Myometrial cell (primary cell): ENCODE data around the gene PTS. TPM values are rescaled to one million over a fixed set of nuclear protein-coding genes. Genes with fewer than 3 reads are reported as not detected.

Experiments used
- total RNA-seq: library from RNA; depleted of rRNA; stranded (reverse); fragments of >200 nt; gene quantifications from 2 replicates; pipeline ENCODE4 v1.2.3, GENCODE V29; 2015

PTS gene
- 38.3 and 44.4 TPM in 2 replicates for total RNA-seq

GRCh38 chr11:112226062-112226830 is at the start of gene PTS:
Gene PTS (plus strand): TSS chr11:112226428. CDS start chr11:112226444, 16 bp downstream.

DNA sequence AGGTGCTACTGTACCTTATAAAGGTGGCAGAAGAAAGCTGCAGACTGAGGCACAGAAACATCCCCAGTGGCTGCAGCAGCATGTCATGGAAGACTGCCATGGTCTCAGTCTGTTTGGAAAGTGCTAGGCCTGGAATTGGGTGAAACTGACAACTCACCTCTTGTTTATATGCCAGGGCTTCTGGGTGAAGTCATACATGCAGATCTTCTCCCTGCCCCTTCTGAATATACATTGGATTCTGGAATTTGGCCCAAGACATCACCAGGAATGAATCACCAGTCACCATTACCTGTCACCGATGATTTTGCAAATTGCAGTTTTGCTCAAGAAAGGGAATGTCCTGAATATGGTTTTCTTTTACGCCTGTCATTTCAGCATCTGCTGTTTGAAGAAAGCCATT is 34.3 kb downstream of the PTS start, which contains the start of gene PLET1:
Gene PLET1, minus strand, starts transcription at position 371 of the 400 bp plus-strand sequence. Its CDS starts 271 bp downstream, at position 100.

Other genes with a start within 250 kb of the PTS start
- gene DLAT, start 201.0 kb upstream of the PTS start, total RNA-seq = 40.1 and 47.3 TPM in 2 replicates
- 1.2 and 4.9 TPM in 2 replicates for gene PIH1D2, start 152.4 kb upstream of the PTS start, total RNA-seq
- gene NKAPD1, start 152.1 kb upstream of the PTS start, total RNA-seq = 8.9 and 13.3 TPM in 2 replicates
- gene TIMM8B, start 139.7 kb upstream of the PTS start, total RNA-seq = 40.2 and 48.7 TPM in 2 replicates
- 146 and 150 TPM in 2 replicates for gene SDHD, start 139.6 kb upstream of the PTS start, total RNA-seq
- 22.3 and 26.8 TPM in 2 replicates for gene IL18, start 62.3 kb upstream of the PTS start, total RNA-seq
- not detected in 2 replicates for gene TEX12, start 59.1 kb upstream of the PTS start, total RNA-seq
- 3.7 and 7.1 TPM in 2 replicates for gene BCO2, start 50.9 kb upstream of the PTS start, total RNA-seq
- gene PLET1, start 34.4 kb downstream of the PTS start, total RNA-seq = not detected in 2 replicates